Middle frontal gyrus (tissue), 1 donor: ENCODE data around the gene ZDHHC14.
"Not testable (repeated sequence)": the region's sequence is repeated elsewhere in the genome, so short reads cannot be mapped to it uniquely, and the experiment has no call there.

ENCODE experiments used
- DNase-seq: peaks from one replicate; pipeline ENCODE4 v3.0.0-alpha.2; 2015; ENCODE audit warnings: low spot score; ENCODE audit errors: extremely low spot score

Gene ZDHHC14

GRCh38 chr6:157685596-157686280 is 304.7 kb downstream of the ZDHHC14 start:
- DNase-seq: no peak

DNA sequence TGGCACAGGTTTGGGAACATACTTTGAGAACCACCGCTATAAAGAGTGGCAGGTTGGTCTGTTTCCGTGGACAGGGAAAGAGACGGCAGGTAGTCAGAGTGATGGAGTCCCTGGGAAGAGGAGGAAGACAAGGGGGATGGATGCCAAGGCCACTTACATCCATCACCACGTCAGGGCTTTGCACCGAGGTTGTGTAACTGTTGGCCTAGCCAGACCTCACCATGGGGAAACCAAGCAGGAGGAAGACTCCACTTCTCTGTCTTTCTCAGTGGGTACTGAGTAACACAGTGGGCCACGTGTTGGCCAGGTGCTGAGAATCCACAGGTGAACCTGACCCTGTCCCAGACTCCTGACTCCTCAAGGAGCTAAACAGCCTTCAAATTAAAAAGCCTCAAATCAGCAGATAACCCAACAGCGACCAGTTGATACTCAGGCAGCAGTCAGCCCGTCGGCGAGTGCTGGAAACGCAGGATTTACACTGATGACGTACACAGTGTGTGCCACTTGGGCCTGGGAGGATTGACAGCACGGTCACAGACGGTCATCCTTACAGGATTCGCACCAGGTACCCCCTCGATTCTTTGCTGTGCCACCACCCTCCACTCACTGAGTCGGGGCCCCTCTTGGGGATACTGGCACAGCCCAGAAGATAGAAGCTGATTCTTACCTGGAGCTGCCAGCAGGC is 307.4 kb downstream of the ZDHHC14 start:
- DNase-seq: no peak

GRCh38 chr6:157688960-157689599 is 308.1 kb downstream of the ZDHHC14 start:
- DNase-seq: no peak

DNA sequence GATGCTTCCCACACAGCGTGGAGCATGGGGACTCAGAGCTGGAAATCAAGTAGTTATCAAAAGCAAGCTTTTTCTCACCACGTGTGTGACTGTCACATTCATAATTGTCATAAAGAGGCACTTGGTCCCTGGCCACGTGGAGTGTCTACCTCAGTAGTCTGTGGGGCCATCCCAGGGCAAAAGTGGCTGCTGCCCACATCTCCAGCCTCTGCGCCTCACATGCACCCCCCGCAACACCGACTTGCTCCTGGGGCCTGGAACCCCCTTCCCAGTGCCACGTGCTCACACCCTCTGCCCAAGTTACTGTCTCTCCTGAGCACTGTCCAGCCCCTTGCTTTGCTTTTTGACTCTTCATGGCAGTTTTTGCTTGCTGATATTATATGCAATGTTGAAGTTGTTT is 308.9 kb downstream of the ZDHHC14 start:
- no peak for DNase-seq

DNA sequence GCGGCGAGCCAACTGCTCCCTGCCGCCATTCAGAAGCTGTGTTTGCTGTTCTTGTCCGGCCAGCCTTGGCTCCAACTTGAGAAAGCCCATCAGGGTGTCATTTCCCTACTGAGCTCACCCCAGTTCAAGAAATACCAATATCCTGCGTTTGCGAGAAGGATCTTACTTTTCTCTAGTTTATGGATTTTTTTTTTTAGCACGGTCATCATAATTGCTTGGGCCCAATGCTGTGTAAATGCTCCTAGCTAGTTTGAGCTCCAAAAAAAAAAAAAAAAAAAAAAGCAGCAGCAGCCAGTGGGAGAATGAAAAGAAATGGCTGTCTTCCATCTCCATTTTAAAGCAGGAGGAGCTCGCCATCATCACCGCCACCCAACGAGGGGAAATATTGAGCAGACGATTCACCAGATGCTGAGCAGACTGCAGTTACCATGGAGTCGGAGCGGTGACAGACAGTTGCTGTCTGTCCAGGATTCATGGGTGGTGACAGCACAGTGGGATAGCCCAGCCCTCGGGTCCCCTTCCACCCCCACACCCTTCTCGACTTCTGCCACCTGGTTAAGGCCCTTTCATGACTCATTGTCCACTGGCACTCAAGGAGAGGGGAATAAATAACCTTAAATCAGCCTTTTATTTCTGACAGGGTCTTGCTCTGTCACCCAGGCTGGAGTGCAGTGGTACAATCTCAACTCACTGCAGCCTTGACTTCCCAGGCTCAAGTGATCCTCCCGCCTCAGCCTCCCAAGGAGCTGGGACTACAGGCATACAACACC is 309.6 kb downstream of the ZDHHC14 start:
- no peak for DNase-seq

DNA sequence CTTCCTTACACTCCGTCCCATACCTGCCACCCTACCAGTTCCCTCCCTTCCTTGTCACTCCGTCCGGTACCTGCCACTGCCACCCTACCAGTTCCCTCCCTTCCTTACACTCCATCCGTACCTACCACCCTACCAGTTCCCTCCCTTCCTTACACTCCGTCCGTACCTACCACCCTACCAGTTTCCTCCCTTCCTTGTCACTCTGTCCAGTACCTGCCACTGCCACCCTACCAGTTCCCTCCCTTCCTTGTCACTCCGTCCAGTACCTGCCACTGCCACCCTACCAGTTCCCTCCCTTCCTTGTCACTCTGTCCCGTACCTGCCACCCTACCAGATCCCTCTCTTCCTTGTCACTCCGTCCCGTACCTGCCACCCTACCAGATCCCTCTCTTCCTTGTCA is 310.6 kb downstream of the ZDHHC14 start:
- not testable (repeated sequence) for DNase-seq

- DNase-seq: no peak
These were observed 312.9 kb downstream of the ZDHHC14 start for GRCh38 chr6:157693867-157694266.

- no peak for DNase-seq
These were observed 314.5 kb downstream of the ZDHHC14 start for GRCh38 chr6:157695301-157696040.

- DNase-seq: no peak
These were observed 319.0 kb downstream of the ZDHHC14 start for GRCh38 chr6:157699777-157700636.

DNA sequence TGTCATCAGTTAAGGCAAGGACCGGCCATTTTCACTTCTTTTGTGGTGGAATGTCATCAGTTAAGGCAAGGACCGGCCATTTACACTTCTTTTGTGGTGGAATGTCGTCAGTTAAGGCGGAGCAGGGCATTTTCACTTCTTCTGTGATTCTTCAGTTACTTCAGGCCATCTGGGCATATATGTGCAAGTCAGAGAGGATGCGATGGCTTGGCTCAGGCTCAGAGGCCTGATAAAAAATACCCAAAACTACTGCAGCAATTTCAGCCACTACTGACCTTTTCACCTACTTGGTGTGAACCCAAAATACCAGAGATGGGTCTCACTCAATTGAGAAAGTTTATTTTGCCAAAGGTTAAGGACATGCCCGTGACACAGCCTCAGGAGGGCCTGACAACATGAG is 325.4 kb downstream of the ZDHHC14 start:
- DNase-seq: not testable (repeated sequence)

- DNase-seq: no peak
These were observed 325.9 kb downstream of the ZDHHC14 start for GRCh38 chr6:157706883-157707282.

DNA sequence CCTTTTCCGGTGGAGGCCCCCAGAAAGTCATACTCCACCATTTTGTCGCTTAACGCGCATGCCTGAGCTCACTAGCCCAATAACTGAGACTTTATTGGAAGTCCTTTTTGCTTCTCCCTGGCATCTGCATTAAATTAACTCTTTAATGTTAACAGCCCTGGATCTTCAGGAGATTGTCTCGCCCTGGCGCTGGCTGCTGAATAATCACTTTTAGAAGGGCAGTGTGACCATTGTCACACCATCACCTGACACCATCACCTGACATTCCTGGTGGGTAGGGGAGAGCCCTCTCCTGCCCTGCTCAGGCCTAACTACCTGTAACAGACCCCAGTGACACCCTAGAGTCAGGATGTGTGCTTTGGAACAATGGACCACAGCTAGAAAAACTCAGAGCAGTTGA is 326.6 kb downstream of the ZDHHC14 start:
- DNase-seq: no peak

DNA sequence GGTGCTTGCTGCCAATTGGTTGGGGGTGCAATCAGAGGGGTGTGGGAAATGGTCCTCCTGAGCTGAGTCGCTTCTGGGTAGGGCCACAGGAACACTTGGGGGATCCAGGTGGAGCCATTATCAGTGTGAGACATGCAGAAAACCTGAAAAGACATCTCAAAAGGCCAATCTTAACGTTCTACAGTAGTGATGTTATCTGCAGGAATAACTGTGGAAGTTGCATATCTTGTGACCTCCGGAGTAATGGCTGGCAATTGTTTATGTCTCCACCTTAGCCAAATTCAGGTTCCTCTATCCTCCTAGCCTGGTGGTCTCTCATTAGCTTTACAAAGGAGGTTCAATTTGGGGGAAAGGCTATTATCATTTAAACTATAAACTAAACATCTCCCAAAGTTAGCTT is 327.2 kb downstream of the ZDHHC14 start:
- DNase-seq: no peak

DNA sequence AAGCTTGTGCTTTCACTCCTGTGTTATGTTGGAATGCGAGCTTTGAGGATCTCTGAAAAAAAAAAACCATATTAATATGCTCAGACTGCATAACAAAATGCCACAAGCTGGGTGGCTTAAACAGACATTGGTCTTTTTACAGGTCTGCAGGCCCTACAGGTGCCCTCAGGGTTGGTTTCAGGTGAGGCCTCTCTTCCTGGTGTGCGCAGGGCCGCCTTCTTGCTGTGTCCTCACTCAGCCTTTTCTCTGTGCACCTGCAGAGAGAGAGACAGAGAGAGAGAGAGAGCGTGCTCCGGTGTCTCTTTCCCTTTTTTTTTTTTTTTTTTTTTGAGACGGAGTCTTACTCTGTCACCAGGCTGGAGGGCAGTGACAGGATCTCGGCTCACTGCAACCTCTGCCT is 327.9 kb downstream of the ZDHHC14 start:
- no peak for DNase-seq

DNA sequence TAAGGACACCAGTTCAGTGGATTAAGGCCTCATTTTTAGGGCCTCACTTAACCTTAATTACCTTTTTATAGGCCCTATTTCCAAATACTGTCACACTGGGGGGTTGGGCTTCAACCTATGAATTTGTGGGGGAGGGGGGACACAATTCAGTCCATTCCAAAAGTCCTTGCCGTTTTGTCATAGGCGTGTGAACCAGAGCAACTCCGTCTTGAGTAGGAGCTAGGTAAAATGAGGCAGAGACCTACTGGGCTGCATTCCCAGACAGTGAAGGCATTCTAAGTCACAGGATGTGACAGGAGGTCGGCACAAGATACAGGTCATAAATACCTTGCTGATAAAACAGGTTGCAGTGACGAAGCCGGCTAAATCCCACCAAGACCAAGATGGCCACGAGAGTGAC is 328.6 kb downstream of the ZDHHC14 start:
- no peak for DNase-seq

DNA sequence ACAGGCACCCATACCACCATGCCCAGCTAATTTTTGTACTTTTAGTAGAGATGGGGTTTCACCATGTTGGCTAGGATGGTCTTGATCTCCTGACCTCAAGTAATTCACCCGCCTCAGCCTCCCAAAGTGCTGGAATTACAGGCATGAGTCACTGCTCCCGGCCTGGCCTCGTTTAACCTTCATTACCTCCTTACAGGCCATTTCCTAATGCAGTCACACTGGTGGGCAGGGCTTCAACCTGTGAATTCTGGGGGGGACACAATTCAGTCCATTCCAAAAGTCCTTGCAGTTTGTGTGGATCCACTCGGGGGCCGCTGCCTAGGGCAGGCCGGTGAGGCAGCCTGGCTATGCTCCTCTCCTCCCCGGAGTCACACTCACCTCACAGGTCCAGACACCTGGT is 329.6 kb downstream of the ZDHHC14 start:
- no peak for DNase-seq

DNA sequence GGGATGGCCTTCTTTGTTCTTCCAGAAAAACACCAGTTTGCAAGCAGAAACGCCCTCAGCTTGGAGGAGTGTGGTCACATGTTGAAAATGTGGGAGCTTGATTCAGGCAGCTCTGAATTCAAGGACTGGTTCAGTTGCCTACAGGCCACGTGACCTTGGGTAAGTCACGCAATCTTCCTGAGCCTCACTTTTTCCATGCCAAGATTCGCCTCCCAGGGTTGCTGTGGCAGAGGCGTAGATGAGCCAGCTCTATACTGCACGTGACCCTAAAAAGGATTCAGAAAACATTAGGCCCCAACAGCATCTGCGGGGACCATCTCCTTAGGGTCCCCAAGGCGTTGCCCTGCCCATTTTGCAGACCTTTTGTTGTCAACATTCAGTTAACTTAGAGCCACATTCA is 330.1 kb downstream of the ZDHHC14 start:
- DNase-seq: no peak

GRCh38 chr6:157712585-157713295 is 331.8 kb downstream of the ZDHHC14 start:
- no peak for DNase-seq

DNA sequence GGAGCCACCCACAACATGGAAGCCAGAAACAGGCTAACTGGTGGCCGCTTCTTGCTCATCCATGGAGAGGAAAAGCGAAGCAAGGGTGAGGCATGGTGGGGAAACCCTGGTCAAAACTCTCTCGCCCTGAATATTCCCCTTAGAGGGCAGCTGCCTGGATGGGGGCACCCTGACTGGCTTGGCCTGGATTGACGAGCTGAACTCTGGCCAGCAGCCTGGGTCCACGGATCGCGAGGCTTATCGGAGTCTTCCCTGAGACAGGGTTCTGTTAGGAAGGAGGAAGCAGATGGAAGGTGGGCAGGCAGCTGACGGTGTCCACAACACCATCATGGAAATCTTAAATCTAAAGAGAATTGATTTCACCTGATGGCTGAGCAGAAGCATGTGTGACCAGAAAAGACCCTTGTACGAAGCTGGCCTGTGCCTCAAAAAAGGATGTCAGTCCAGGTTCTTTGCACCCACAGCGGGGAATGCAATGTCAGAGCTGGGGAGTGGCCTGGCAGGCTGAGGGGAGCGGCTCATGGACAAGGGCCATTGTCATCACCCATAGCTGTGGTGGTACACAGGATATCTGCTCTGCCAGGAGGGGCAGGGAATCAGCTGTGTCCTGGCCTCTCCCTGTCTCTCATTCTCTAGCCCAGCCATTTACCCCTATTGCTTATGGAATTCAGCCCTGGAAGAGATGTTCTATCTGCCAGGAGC is 332.6 kb downstream of the ZDHHC14 start:
- no peak for DNase-seq
